Epidermal melanocyte (primary cell): ENCODE results near the gene GSTP1.
"Not testable (repeated sequence)": the region's sequence is repeated elsewhere in the genome, so short reads cannot be mapped to it uniquely, and the experiment has no call there.

Experiments
- DNase-seq: peaks from one replicate; pipeline ENCODE4 v3.0.0; 2011; ENCODE audit warnings: low spot score; ENCODE audit not compliant: insufficient read length

GSTP1 gene

GRCh38 chr11:67562963-67563704, 20.5 kb upstream of the GSTP1 start:
- no peak for DNase-seq

GRCh38 chr11:67563705-67564114, 19.9 kb upstream of the GSTP1 start:
- DNase-seq = not testable (repeated sequence)

- no peak for DNase-seq
These were observed 19.4 kb upstream of the GSTP1 start for GRCh38 chr11:67564230-67564629.

GRCh38 chr11:67571443-67571842, 12.2 kb upstream of the GSTP1 start:
- DNase-seq = no peak

- DNase-seq = no peak
These were observed 11.3 kb upstream of the GSTP1 start for GRCh38 chr11:67572305-67572704.

- DNase-seq = no peak
These were observed 10.7 kb upstream of the GSTP1 start for GRCh38 chr11:67572747-67573419.

GRCh38 chr11:67574938-67575337, 8.7 kb upstream of the GSTP1 start:
- no peak for DNase-seq

GRCh38 chr11:67576735-67577475, 6.7 kb upstream of the GSTP1 start:
- DNase-seq = no peak

GRCh38 chr11:67577951-67578350, 5.7 kb upstream of the GSTP1 start:
- DNase-seq = no peak

- no peak for DNase-seq
These were observed 2.1 kb upstream of the GSTP1 start for GRCh38 chr11:67581469-67581868.

GRCh38 chr11:67582011-67582410, 1.6 kb upstream of the GSTP1 start:
- DNase-seq = no peak

GRCh38 chr11:67584205-67584880, 731 bp downstream of the GSTP1 start:
- DNase-seq = no peak

- DNase-seq = no peak
These were observed 1.6 kb downstream of the GSTP1 start for GRCh38 chr11:67584881-67585873.

GRCh38 chr11:67585911-67586310, 2.3 kb downstream of the GSTP1 start:
- no peak for DNase-seq

GRCh38 chr11:67586568-67587250, 3.1 kb downstream of the GSTP1 start:
- DNase-seq = no peak

GRCh38 chr11:67588136-67588503, 4.5 kb downstream of the GSTP1 start:
- no peak for DNase-seq

- DNase-seq = not testable (repeated sequence)
These were observed 5.3 kb downstream of the GSTP1 start for GRCh38 chr11:67588899-67589415.

- DNase-seq = no peak
These were observed 9.4 kb downstream of the GSTP1 start for GRCh38 chr11:67592880-67593564.

- no peak for DNase-seq
These were observed 9.9 kb downstream of the GSTP1 start for GRCh38 chr11:67593565-67593905.
